Activated T-cell treated with anti-CD3 and anti-CD28 coated beads for 24 hours (primary cell): Measurements from ENCODE around the gene PABPN1.

ENCODE experiments used
- DNase-seq: peaks from one replicate; pipeline ENCODE4 v3.0.0-alpha.2; 2020; ENCODE audit warnings: low read depth

Gene PABPN1

DNA sequence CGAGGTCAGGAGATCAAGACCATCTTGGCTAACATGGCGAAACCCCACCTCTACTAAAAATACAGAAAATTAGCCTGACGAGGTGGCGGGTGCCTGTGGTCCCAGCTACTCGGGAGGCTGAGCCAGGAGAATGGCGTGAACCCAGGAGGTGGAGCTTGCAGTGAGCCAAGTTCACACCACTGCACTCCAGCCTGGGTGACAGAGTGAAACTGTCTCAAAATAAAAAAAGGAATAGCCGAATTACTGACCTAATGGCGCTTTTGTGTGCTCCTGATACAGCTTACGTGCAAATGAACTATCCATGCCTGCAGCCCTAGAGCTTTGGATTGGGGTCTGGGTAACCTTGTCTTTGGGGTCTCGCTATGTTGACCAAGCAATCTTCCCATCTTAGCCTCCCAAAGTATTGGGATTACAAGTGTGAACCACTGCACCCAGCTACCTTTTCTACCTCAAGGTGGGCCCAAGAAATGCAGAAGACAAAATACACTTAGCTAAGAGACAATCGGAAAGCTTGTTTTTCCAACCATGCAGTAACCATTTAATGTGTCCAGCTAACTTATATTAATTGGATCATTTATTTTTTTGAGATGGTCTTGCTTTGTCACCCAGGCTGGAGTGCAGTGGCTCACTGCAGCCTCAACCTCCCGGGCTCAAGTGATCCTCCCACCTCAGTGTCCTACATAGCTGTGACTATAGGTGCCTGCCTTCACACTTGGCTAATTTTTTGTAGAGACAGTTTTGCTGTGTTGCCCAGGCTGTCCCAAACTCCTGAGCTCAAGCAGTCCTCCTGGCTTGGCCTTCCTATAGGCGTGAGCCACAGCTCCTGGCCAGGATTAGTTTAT is 5.5 kb downstream of the PABPN1 start:
- no peak for DNase-seq

DNA sequence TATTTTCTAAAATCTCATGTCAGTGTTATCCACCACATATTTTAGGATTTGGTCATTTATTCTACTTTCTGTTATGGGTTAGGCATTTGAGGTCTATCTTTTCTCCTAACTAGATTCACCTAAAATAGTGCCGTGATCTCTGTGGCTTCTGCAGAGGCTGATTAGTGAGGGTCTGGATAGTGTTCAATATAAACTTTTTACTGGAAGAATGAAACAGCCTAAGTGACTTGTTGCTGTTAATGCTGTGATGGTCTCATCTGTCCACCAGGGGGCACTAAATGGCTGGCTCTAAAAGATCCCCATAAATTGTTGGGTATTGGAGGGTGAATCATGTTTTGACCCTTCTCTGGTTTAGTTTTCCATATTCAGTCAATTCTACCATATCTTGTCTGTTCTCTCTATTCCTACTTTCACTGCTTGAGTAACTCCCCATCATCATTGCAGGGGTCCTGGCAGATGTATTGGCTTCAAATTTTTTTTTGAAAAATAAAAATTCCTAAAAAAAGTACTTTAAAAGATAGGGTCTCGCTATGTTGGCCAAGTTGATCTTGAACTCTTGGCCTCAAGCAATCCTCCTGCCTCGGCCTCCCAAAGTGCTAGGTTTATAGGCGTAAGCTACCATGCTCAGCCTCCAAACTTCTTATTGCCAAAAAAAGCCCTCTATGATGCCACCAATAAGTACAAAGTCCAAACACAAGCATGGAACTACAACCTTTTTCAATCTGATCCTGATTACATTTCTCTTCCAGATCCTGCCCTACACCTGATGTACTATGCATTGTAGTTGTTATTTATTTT is 6.9 kb downstream of the PABPN1 start:
- peak; percentile 67 for DNase-seq

DNA sequence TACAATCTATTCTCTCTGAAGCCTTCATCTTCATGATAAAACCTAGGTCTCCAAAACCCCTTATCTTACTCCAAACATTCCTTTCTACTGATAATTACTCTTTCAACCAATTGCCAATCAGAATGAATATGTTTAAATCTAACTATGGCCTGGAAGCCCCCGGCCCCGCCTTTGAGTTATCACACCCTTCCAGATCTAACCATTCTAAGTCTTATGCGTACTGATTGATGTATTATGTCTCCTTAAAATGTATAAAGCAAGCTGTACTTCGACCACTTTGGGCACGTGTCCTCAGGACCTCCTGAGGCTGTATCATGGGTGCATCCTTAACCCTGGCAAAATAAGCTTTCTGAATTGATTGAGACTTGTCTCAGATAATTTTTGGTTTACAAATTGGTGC is 14.4 kb downstream of the PABPN1 start:
- no peak for DNase-seq

DNA sequence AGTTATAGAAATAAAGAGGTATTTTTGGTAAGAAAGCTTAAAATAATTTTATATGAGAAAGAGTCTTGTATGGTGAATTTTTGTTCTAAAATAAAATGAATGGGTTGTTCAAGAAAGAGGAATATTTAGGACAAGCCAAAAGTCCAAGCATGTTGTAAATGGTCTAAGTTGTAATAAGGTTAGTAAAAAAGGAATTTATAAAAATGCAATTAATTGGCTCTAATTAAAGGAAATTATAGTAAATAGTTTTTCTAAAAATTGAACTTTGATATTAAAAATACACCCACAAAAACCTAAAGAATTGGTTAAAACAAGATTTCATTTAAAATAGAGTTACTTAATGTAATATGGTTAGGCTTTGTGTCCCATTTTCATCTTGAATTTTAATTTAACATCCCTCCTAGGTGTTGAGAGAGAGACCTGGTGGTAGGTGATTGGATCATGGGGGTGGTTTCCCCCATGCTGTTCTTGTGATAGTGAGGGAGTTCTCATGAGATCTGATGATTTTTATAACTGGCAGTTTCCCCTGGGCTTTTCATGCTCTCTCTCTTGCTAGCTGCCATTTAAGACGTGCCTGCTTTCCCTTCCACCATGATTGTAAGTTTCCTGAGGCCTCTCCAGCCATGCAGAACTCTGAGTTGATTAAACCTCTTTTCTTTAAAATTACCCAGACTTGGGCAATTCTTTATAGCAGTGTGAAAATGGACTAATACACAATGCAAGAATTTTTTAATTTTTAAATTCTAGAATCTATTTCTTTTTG is 18.4 kb downstream of the PABPN1 start:
- DNase-seq: no peak

DNA sequence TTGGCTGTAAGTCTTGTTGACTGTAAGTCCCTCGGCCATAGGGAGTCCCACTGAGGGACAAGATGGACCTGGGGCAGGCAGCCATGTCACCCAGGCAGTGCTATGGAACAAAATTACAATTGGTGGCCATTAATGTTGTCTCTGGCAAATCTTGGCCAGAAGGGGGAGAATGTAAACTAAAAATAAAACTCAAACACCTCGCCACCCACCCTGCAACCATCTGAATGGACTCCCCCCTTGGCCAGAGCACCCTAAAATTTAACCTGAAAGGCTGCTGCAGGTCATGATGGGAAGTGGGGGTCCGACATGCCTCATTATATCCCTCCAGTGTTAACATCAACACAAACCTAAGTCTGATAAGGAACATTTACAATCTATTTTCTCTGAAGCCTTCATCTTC is 23.2 kb downstream of the PABPN1 start:
- DNase-seq: no peak

DNA sequence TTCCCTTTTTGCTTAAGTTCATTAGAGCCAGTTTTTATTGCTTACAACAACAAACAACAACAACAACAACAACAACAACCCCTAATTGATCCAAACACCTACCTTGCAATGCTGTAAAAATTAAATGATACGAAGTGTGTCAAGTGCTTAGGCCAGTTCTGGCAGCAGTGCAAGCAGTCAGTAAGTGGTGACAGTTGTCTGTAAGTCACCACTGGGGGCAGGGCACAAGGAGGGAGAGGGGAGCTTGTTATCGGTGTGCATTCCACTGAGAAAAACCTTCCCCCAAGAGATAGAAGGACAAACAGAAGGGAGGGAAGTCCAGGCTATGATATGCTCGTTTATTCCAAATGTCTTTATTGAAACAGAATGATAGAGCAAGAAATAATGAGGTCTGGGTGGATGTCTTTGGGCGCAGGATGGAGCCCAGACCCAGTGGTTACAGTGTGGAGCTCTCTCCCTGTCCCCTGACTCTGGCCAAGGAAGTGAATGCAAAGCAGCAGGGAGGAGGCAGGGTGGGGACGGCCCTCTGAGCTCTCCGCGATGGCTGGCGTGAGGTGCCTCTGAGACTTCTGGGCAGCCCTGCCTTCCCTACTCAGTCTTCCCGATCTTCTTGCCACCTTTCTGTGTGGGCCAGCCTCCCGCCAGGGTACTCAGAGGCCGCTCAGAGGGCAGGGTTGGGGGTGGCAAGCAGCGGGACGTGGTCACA is 24.9 kb downstream of the PABPN1 start:
- DNase-seq: no peak

DNA sequence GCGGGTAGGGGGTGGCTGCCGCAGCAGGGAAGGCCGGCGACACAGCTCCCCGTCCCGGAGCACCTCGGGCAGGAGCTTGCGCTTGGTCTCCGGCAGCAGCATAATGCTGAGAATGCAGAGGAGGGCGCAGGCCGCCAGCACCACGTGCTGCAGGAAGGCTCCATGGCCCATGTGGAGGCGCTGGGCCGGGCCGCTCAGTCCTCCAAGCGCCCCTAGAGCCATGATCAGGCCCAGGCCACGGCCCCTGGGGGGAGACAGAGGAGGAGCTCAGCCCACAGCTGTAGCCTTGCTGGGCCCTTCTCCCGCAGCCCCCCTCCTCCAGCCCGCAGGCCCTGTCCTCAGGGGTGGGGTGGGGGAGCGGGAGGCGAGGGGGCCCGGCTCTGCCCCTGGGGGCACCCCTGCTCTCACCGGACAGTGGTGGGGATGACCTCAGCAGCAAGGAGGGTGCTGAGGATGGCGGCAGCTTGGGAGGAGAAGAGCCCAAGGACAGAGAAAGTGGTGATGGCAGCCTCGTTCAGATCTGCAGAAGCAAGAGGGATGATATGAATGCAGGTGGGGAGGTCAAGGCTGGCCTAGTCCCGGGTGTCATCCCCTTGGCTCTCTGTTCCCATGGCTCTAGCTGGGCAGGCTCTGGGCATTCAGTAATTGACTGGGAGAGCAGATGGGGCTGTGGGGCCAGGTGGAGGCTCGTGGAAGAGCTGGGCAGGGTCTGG is 25.6 kb downstream of the PABPN1 start:
- no peak for DNase-seq

DNA sequence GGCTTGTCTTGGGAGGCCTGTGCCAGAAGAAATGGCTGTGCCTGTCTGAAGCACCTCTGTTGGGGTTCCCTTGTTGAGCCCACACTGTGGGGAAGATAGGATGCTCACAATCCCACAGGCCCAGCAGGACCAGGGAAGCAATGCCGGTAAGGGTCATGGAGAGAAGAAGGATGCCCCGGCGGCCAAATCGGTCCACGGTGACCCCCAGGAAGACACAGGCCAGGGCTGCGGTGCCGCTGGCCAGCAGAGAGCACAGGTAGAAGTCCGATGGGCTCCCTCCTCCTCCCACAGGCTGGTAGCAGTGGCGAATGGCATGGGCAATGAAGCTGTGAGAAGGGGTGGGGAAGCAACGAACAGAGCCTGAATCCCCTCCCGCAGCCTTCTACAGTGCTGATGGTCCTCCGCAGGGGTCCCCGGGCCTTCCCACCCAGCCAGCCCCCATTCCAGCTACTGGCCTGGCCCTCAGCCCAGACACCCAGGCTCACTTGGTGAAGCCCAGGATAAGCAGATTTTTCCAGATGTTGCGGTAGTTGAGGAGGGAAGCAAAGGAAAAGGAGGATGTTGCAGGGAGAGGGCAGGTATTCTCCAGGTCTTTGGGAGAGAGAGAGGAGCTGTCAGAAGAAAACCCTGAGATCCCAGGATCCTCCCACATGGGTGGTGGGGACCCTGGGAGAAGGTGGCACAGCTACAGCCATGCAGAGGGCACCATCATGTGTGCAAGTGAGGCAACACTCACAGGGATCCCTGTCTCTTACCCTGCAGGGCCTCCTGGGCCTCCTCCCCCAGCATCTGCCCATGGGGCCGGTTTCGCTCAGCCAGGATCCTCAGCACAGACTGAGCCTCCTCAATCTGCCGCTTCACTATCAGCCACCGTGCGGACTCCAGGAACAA is 26.4 kb downstream of the PABPN1 start:
- no peak for DNase-seq

DNA sequence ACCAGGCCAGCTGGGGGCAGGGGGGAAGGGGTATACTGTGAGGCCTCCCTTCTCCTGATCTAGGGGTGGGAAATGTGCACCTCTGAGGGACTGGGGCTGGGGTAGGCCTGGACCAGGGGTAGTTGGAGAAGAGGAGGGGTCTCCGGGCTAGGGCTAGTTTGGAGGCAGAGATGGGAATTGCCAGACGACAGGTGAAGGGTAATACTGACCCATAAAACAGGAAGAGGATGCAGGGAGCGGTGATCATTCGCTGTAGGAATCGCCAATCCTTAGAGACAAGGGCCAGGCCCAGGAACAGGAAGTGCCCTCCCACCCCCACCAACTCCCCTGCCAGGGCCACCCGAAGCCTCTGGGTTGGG is 27.0 kb downstream of the PABPN1 start:
- no peak for DNase-seq

DNA sequence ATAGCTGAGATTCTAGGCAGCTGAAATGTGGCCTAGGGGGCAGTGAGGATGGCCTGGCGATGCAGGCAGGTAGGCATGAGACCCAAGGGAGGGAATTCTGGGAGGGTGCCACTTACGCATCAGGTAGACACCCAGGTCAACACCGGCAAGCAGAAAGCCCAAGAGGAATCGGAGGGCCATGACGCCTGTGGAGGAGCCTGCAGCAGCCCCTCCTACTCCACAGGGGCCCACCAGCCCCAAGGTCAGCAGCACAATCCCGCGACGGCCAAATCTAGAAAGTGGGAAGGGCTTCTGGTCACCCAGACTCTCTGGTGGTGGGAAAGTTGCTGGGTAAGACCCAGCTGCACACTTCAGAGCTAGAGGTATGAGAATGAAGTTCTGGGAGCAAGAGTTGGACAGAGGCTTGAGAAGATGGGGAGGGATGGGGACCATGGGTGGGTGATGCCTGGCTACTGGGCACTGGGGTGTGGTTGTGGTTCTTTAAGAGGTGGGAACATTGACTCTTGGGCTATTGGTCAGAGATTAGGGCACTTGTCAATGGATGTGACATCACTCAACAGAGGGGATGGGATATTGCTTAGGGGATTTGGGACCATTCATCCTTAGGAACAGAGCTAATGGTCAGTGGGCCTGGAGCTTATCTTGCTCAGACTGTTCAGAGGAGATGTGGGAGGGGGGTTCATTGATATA is 28.0 kb downstream of the PABPN1 start:
- DNase-seq: no peak

DNA sequence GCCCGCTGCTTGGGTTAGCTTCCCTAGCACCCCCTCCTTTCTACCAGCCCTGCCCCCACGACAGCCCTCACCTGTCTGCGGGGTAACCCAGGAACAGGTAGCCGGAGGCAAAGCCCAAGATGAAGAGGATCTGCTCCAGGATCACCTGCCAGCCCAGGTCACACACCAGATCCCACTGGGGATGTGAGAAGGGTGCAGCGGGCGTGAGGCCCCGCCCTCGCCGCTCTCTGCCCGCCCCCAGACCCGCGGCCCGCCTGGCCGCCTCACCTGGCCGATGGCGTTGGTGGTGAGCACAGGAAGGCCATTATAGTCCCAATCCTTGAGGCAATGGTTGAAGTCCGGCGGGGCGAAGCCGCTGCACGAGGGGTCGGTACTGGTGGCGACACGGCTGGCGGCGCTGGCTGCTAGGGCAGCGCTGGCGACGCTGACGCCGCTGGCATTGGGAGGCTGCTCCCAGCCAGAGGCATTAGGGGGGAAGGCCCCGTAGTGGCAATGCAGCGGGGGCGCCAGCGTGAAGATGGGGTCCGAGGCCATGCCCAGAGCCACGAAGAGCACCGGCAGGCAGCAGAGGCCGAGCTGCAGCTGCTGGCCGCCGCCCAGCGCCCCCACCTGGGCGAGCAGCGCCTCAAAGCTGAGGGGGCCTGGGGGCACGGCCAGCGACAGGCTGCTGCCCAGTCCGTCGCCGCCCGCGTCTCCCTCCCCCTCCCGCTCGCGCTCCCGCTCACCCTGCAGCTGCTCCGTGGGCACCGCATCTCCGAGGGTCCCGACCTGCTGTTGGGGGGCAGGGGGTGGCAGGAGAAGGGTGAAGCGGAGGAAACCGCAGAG is 30.6 kb downstream of the PABPN1 start:
- DNase-seq: no peak

DNA sequence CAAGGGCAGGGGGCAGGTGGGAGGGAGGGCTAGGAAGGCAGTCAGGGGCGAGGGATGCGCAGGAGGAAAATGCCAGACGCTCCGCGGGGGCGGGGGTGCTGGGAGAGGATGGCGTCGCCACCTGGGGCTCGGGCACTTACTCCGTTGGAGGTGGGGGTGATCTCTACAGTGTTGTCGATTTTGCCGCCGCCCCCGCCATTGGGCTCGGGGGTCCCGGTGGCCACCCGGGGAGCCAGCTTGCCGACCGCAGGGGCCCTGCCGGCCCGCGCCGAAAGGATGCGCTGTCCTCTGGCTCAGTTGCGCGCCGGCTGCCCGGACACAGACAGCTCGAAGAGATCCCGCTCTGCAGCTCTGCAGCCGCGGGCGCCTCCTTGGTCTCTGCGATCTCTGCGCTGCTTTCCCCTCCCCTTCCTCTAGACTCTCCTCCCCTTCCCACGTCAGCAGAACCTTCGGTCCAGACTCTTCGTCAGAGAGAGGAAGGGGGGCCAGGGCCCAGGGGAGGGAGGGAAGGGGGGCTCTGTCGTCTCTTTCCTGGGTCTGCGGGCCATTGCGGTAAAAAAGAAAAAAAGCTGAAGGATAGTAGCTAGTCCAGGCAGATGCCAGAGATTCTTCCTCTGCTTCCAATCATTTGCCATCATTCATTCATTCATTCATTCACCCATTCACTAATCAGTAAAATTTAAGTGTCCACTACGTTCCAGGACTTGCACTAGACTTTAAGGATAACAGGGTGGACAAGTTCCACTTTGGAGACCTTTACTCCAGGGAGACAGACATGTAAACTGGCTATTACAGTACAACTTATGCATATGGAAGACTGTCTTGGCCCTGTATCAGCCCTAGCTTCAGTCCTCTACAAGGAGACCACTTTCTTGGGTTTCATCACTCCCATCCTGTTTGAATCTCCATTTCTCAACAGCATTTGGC is 31.5 kb downstream of the PABPN1 start, which contains the start of gene SLC22A17:
Gene SLC22A17 (minus strand): TSS at position 382 of the 927 bp plus-strand sequence.
- DNase-seq: peak; percentile 48

DNA sequence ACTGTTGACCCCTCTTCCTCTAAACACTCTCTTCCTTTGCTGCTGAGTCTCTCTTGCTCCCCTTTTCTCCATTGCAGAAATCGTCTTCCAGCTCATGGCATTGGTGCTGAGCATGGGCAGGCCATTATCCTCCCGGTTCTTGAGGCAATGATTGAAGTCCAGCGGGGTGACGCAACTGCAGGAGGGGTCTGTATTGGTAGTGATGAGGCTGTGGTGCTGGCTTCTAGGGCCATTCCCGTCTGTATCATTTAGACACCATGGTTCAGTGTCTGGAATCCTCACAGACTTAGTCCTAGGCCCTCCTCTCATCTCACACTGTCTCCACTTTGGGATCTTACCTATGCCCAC is 32.1 kb downstream of the PABPN1 start:
- DNase-seq: no peak

DNA sequence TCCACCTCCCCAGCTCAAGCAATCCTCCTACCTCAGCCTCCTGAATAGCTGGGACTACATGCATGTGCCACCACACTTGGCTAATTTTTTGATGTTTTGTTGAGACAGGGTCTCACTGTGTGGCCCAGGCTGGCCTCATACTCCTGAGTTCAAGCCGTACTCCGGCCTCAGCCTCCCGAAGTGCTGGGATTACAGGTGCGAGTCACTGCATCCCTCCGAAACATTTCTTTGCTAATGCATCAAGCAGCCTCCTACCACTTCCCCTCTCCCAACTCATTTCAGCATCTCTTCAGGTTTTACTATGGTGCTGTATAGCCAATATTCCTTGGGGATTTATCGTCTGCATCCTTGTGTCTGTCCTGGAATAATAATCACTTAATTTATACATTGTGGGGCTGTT is 33.7 kb downstream of the PABPN1 start:
- no peak for DNase-seq

DNA sequence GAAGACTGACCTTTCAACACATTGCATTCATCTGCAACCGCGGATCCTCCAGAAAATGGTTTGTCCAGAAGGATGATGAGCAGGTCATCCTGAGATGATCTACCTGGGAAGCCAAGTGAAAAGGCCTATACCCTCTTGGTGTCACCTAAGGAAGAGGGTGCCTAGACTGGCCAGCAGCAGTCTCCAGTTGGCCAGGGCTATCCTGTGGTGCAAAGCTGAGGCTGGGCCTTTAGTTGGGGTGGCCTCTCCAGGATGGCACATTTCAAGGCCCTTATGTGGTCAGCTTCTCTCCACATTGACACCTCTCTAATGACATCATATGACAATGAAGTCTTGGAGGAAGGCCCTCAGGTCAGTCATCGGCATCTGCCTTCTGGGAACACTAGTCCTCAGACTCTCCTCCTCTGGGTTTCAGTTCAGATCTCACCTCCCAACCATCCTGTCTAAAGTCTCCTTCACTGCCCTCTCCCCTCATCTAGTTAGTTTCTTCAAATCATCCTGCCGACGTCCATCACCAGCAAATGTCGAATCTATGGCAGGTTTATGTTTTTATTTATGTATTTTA is 34.7 kb downstream of the PABPN1 start:
- DNase-seq: no peak

DNA sequence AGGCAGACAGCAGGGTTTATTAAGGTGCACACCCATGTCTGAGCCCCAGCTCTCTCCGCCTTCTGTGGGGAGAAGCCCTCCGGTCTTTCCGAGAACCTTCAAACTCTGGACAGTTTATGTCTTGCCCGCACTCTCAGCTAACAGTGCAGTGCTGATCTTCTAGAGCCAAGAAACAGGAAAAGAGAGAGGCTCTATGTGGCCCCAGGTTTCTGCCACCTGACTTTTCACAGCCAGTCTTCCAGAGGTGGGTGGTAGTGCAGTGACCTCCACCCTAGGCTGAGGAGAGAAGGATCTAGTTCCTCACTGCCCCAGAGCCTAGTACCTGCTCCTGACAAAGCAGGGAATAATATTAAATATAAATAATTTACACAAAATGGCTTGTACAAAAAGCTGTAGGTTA is 35.4 kb downstream of the PABPN1 start:
- no peak for DNase-seq

DNA sequence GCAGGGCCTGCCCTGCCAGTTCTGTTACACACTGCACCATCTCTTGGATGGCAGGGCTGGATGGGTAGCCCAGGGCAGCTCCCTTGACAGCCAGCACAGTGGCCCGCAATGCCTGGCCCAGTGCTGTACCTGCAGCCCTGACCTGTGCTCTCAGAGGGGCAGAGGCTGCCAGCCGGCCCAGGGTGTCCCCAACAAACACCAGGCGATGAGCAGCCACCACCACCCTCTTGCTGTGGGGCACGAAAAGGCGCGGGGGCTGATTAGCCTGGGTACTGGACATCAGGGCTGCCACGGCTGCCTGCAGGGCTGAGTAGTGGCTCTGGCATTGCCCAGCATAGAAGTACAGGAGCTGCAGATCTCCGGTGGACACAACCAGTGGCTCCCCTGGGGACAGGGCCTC is 36.0 kb downstream of the PABPN1 start:
- no peak for DNase-seq
